BE2C (cell line): Measurements from ENCODE around the gene IL32.

Source experiments
- DNase-seq: peaks from one replicate; pipeline ENCODE4 v3.0.0-alpha.2; 2020
- H3K27me3 ChIP-seq: fragments of 250-450 bp; sonication (Bioruptor Pico); 2 replicates; pipeline ENCODE4 v1.5.1; 2020; ENCODE audit warnings: mild to moderate bottlenecking
- H3K36me3 ChIP-seq: fragments of 250-450 bp; sonication (Bioruptor Pico); 2 replicates; pipeline ENCODE4 v1.5.1; 2020; ENCODE audit warnings: mild to moderate bottlenecking
- H3K4me1 ChIP-seq: fragments of 250-450 bp; sonication (Bioruptor Pico); 2 replicates; pipeline ENCODE4 v1.5.1; 2020
- H3K4me3 ChIP-seq: 2 replicates; pipeline ENCODE4 v1.5.1; 2011; ENCODE audit warnings: low read depth, low read length
- H3K9me3 ChIP-seq: fragments of 250-450 bp; sonication (Bioruptor Pico); 2 replicates; pipeline ENCODE4 v1.5.1; 2020
- TF ChIP-seq, protein P1 (sequence below): IDR thresholded peaks from 2 replicates; pipeline ENCODE4 v1.5.1; 2012; ENCODE audit warnings: mild to moderate bottlenecking, low read depth, low read length

Gene IL32

DNA sequence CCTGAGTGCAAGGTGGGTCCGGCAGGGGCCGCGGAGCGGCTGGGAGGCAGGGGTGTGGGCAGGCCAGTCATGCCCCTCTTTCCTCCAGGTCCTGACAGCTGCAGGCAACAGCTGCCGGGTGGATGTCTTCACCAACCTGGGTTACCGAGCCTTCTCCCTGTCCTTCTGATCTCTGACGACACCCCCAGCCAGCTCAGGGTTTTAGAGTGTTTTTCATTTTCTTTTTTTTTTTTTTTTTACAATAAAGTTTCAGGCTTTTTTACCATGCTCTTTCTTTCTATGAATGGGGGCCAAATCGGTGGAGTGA, 38.0 kb upstream of the IL32 start:
- TF ChIP-seq, protein P1, sequence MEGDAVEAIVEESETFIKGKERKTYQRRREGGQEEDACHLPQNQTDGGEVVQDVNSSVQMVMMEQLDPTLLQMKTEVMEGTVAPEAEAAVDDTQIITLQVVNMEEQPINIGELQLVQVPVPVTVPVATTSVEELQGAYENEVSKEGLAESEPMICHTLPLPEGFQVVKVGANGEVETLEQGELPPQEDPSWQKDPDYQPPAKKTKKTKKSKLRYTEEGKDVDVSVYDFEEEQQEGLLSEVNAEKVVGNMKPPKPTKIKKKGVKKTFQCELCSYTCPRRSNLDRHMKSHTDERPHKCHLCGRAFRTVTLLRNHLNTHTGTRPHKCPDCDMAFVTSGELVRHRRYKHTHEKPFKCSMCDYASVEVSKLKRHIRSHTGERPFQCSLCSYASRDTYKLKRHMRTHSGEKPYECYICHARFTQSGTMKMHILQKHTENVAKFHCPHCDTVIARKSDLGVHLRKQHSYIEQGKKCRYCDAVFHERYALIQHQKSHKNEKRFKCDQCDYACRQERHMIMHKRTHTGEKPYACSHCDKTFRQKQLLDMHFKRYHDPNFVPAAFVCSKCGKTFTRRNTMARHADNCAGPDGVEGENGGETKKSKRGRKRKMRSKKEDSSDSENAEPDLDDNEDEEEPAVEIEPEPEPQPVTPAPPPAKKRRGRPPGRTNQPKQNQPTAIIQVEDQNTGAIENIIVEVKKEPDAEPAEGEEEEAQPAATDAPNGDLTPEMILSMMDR: no peak
- no peaks in the 10 kb centered on the region for H3K9me3 ChIP-seq
- H3K36me3 ChIP-seq: peaks cover 19% of the 10 kb centered on the region
- no peak overlapping the region for H3K4me3 ChIP-seq
- peaks cover 42% of the 10 kb centered on the region for H3K27me3 ChIP-seq
- DNase-seq: no peak
- H3K4me1 ChIP-seq: peaks cover 18% of the 10 kb centered on the region

DNA sequence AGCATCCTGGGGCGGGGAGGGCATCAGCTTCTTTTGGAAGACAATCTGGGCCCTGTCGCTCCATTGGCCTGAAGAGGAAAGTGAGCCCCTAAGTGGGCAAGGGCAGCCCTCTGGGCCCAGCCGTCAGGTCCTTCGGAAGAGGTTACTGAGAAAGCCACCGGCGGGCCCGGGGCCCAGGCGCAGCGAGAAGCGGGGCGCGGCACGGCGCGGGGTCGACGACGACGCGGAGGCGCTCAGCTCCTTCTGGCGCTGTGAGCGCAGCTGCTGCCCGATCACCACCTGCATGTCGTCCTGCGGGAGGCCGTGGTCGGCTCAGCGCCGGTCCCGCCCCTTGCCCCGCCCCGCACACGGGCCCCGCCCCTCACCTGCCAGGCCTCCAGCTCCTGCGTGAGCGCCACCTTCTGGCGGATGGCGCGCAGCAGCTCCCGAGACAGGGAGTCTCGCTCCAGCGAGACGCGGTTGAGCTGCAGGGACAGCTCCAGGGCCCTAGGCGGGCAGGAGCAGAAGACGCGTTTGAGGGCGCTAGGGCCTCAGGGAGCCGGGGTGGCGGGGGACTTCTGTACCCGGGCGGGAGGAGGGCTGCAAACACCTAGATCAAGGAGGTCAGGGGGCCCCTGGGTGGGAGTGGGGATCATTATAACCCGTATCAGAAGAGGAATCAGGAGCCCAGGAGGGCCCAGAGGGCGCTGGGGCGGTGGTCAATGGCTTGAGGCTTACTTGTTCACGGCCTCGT, 37.3 kb upstream of the IL32 start:
- Histone ChIP-seq H3K4me3 (no peak overlapping the region; the same call in 1 of the 2 replicates), H3K27me3 (peaks cover 49% of the 10 kb centered on the region), H3K4me1 (peaks cover 11% of the 10 kb centered on the region), H3K9me3 (no peaks in the 10 kb centered on the region), H3K36me3 (peaks cover 19% of the 10 kb centered on the region)
- TF ChIP-seq, protein P1: peak; percentile 72
- peak; percentile 95 for DNase-seq

DNA sequence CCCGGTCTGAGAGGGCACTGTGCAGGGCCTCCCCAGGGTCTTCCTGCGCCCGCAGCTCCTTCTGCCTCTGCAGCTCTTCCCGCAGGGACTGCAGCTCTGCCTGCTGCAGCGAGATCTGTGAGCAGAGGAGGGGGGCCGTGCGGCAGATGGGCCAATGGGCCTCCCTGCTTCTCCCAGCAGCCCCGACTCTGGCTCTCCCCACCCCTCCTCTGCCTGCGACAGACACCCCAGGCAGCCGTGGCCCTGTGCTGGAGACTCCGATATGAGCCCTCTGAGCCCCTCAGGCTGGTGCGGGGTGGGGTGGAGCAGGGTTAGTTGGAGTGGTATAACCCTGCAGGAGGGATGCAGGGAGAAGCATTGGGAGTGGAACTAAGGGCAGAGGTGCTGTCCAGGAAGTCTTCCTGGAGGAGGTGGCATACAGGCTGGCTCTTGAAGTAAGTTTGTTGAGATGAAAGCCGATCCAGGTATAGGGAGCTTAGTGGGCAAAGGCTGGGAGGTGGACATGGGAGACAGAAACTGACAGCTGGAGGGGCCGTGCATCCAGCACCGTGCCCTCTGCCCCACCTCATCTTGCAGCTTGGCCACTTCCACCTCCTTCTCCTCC, 36.6 kb upstream of the IL32 start:
- Histone ChIP-seq H3K36me3 (peaks cover 19% of the 10 kb centered on the region), H3K27me3 (peaks cover 56% of the 10 kb centered on the region), H3K4me1 (peaks cover 11% of the 10 kb centered on the region), H3K4me3 (no peak overlapping the region), H3K9me3 (no peaks in the 10 kb centered on the region)
- TF ChIP-seq, protein P1: no peak
- no peak for DNase-seq

DNA sequence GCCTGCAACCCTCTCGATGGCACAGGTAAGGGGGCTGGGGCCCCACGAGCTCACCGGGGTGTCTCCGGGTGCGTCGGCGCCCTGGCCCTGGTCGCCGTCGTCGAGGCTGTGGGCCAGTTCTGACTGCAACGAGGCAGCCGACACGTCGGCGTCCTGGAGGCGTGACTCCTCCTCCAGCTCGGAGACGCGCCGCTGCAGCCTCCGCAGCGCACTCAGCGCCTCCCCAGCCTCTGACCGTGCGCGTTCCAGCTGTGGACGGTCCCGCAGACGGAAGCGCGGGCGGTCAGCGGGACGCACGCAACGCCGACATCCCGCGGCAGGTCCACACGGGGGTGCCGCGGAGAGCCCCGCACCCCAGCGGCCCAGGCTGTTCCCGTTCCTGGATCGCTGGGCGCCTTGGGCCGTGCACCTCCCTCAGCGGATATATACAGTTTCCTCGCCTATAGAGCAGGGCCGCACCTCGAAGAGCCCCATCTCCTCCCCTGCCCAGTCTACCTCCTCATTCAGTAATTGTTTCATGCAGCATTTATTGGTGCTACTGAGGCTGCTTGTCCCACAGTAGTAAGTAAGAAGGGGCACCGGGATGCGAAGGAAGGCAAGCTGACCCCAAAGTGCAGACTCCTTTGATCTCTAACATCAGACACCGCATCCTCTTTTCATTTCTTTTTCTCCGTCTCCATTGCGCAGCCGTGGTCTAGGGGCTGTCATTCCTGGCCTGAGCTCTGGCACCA, 35.8 kb upstream of the IL32 start:
- DNase-seq: no peak
- peaks cover 64% of the 10 kb centered on the region for H3K27me3 ChIP-seq
- TF ChIP-seq, protein P1: no peak
- H3K4me1 ChIP-seq: peaks cover 11% of the 10 kb centered on the region
- no peaks in the 10 kb centered on the region for H3K9me3 ChIP-seq
- H3K36me3 ChIP-seq: peaks cover 19% of the 10 kb centered on the region
- H3K4me3 ChIP-seq: no peak overlapping the region

DNA sequence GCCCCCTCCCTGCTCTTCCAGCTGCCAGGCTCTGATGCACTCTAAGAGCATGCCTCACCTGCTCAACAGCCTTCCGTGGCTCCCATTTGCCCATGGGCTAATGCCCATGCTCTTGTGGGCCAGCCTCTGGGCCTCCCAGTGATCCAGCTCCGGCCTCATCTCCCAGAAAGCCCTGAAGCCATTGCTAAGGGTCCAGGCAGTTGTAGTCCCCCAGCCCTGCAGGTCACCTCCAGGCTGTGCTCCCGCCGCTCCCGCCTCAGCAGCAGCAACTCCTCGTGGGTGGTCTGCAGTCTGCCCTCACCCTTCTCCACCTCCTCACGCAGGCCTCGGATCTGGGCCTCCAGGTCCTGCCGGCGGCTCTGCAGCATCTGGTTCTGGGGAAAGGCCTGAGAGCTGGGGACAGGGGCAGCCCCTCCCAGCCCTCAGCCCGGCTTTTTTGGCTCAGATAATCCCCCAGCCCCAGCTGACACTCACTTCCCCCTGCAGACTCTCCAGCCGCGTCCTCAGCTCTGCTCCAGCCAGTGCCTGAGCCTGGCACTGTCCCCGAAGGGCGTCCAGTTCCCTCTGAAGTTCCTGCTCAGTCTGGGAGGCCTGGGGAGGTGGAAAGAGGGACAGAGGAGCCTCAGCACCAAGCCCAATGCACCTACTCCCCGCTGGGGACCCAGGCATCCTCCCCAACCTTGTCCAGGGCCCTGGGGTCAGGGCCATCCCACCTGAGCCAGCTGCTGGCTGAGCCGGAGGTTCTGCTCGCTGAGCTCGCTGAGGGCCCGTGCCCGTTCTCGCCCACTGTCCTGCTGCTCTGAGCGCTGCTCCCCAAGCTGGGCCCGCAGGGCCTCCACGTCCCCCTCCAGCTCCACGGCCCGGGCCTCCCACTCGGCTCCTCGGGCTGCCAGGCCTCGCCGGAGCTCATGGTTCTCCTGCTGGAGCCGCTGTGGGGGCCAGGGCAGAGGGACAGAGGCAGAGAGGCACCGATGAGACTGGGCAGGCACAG, 34.9 kb upstream of the IL32 start:
- Histone ChIP-seq H3K9me3 (no peaks in the 10 kb centered on the region), H3K36me3 (peaks cover 19% of the 10 kb centered on the region), H3K27me3 (peaks cover 72% of the 10 kb centered on the region), H3K4me3 (no peak overlapping the region), H3K4me1 (peaks cover 11% of the 10 kb centered on the region)
- TF ChIP-seq, protein P1: no peak
- no peak for DNase-seq
